ENCODE results near the gene DLX3.

The DLX3 gene

DNA sequence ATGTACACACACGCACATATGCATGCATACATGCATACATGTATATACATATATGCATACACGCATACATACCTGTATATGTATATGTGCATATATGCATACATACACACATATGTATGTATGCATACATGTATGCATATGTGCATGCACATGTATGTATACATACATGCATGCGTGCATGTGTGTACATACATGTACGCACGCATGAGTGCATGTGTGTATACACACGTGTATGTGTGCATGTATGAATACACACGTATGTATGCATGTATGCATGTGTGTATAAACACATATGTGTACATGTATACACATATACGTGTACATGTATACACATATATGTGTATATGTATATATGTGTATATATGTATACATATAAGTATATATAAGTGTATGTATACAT is 28.5 kb upstream of the DLX3 start:
- DNase-seq, result no peak

DNA sequence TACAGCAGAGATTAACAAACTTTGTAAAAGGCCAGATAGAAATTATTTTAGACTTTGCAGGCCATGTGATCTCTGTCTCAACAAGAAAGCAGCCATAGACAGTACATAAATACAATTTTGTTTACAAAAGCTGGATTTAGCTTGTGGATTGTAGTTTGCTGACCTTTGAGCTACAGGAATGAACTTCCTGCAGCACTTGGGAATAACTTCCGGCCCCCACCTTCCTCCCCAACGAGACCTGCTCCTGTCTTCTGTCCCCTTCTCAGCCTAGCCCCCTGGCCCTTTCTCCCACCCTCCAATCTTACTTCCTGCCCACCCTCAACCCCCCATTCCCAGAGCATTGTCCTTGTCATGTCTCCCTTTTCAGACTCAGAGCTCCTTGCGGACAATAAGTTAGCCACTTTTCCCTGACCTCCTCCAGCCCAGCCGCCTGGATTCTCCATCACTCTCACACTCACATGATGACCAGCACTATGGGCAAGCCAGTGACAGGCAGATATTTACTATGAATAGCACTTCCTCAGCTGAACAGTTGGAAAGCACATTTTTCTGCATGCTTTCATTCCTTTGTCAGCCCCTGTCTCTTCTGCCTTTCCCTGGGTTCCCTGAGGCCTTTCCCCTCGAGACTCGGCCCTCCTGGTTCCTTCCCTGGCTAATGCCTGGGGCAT is 27.6 kb upstream of the DLX3 start:
- no peak for DNase-seq

DNA sequence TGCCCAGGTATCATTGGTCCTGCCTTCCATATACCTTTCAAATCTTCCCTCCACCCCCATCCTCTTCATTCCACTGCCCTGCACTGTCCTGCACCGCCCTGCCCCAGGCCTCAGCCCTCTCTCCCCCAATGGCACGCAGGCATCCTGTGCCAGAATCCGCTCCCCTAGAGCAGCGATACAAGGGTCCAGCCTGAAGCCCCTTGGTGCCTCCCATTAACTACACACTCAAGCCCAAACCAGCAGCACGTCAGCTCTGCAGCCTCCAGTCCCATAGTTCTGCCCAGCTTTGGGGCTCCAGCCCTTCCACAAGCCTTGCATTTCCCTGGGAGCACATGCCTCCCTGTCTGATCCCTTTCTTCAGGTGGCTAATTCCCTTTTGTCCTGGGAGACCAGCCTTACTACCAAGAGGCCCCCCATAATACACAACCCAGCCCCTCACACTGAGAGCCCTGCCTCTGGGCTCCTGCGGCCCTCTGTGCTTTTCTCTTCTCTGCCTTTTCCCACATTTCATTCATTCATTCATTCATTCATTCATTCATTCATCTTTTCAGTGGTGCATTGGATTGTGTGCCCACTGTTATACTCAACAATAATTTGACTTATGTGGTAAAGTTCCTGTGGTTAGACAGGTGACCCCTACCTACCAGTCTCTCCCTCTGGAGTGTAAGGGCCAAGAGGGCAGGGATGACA is 26.8 kb upstream of the DLX3 start:
- DNase-seq, result no peak

DNA sequence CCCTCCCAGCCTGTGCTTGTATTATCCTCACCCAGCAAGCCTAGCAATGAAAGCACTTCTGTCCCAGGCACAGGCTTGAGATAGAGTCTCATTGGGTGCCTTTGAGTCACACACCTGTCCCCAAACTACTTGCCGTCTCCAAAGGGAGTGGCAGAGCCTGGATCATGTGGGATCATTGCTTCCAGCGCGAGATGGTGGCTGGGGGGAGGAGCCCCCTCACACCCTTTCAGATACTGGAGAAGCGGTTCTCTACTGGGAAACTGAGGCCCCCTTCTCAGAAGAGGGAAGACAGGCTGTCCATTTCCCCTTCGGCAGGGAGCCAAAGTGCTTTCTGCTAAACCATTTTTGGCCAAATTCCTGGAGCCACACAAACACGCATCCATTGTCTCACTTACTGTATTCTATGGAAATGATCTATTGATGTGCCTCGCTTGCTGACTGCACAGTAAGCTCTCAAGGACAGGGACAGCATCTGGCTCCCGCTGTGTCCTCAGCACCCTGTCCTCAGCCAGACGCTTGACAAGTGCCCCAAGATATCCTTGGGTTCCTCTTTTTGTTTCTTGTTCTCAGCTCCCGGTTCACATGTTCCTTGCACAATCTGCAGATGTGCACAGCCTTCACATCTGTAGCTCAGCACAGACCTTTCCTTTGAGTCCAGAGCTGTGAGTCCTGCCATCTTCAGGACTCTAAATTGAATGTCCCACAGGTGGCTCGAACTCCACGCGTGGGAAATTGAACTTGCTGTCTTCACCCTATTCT is 26.0 kb upstream of the DLX3 start:
- no peak for DNase-seq

DNA sequence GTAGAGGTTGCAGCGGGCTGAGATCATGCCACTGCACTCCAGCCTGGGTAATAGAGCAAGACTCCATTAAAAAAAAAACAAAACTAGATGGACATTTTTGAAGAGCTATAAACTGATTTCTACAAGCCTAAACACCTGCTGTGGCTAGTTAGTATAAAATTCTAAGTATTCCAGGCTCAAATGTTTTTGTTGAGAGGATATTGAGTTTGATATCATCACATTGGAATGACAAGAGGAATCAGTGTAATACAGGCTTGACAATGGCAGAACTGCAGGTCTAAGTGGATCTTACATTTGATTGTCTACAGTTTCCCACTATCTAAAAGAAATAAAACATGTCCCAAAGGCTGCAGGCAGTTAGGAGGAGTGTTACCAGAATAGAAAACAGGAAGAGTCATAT is 23.9 kb upstream of the DLX3 start:
- DNase-seq, result no peak

DNA sequence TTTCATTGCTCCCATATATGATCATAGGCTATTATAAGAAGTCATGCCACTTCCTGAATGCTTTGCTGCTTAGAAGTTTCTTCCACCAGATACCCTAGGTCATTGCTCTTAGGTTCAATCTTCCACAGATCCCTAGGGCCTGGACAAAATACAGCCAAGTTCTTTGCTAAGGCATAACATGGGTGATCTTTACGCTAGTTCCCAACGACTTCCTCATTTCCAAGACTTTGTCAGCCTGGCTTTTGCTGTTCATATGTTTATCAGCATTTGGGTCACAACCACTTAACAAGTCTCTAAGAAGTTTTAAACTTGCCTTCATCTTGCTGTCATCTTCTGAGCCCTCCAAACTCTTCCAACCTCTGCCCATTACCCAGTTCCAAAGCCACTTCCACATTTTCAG is 20.1 kb upstream of the DLX3 start:
- no peak for DNase-seq

DNA sequence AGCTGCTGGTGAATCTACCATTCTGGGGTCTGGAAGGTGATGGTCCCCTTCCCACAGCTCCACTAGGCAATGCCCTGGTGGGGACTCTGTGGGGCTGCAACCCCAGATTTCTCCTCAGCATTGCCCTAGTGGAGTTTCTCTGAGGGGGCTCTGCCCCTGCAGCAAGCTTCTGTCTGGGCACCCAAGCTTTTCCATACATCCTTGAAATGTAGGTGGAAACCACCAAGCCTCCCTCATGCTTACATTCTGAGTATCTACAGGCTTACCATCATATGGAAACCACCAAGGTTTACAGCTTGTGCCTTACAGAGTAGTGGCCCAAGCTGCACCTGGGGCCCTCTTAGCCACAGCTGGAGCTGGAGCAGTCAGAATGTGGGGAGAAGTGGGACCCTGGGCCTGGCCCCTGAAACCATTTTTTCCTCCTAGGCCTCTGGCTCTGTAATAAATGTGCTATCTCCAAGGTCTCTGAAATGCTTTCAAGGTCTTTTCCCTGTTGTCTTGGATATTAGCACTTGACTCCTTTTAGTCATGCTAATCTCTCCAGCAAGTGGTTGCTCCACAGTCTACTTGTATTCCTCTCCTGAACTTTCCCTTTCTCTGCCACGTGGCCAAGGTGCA is 19.6 kb upstream of the DLX3 start:
- no peak for DNase-seq

DNA sequence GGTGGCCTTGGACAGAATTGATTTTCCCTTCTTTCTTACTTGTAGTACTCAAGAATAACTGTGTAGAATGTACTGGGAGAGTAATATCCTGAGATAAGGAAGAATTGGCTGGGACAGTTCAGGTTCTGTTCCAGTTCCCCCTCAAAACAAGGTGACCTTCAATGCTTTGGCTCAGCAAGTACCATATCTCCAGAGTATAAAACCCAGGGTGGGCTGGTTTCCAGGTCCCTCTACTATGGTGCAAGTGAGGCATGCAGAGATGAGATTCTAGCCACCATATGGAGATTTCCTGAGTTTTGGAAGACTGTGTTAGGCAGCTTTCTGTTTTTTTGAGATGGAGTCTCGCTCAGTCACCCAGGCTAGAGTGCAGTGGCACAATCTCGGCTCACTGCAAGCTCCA is 18.1 kb upstream of the DLX3 start:
- DNase-seq, result no peak

DNA sequence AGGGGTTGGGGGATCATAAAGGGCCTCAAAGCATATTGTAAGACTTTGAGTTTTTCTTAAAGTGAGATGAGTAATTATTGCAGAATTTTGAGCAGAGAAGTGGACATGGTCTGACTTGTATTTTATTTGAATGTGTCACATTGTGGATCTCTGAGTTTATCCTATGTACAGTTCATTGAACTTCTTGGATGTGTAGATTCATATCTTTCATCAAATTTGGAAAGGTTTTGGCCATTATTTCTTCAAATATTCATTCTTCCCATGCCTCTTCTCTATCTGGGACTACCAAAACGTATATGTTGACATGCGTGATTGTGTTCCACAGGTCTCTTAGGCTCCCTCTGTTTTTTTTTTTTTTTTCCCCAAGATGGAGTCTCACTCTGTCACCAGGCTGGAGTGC is 14.3 kb upstream of the DLX3 start:
- no peak for DNase-seq

DNA sequence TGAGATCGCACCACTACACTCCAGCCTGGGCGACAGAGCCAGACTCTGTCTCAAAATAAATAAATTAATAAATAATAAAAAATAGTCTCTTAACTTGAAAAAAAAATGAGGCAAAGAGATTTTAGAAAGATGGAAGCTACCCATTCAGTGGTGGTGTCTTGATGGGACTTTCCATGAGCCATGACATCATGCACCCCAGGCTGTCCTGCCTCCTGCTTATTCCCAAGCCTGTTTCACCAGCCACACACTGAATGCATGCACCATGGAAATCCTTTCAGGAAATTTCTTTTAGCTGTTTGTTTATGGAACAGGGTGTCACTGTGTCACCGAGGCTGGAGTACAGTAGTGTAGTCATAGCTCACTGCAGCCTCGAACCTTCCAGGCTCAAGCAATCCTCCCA is 8.9 kb upstream of the DLX3 start:
- no peak for DNase-seq

DNA sequence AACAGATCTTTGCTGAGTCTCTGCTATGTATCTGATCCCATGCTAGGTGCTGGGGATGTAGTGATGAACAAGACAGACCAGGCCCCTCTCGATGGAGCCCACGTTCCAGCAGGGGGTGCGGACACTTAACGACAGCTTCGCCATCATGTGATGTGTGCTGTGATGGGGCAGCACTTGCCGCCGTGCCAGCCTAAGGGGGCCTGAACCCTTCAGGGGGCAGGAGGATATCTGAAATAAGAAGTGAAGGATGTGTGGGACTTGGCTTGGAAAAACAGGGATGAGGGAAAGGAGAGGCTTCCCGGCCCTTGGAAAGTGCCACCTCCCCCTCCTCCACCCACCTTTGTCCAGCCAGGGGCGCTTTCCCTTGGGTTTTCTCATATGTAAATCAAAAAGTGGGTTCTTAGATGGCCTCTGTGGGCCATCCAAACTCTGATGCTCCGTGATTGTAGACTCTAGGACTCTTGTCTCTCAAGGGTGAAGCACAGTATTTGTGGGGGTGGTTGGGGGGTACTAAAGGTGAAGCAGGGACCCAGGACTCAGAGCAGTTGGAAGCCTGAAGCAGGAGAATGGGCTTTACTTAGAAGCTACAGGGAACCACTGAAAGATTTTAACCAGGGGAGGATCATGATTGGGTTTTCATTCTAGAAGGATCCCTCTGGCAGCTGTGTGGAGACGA is 4.0 kb upstream of the DLX3 start:
- DNase-seq, result no peak

DNA sequence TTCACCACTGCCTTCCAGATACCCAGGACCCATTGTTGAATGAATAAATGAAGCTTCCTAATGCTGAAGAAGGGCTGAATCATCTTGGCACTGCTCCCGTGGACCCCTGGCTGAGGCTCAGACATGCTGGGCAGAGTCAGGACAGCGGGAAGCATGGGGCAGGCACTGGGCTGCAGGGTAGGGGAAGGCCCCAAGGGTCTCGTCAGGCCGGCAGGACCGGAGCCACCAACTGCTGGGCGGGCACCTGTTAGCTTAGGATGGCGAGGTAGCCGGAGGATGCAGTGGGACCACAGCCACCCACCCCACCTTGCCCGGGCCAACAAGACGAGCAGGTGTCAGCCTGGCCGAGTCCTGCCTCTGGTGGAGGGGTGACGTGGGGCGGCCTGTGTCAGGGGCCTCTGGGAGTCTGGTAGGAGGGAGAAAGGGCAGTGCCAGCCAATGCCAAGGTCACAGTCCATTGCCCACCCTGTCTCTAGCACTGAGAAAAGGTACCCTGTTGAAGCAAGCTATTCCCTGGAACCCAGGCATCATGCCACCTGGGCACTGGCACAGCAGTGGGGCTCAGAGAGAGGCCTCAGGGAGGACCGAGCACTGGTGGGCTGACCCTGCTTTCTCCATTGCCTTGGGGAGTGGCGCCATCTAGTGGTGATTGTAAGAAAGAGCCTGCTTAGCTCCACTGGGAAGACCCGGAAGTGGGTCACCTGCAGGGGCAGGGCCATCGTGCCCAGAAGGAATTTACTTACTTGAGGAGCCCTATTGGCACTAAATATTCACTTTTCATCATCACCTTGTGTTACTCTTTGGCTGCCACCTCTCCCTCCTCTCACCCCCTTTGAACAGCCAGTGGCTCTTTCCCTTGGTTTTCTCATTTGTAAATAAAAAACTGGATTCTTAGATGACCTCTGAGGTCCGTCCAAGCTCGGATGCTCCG is 3.0 kb upstream of the DLX3 start:
- DNase-seq, result peak; percentile 77

DNA sequence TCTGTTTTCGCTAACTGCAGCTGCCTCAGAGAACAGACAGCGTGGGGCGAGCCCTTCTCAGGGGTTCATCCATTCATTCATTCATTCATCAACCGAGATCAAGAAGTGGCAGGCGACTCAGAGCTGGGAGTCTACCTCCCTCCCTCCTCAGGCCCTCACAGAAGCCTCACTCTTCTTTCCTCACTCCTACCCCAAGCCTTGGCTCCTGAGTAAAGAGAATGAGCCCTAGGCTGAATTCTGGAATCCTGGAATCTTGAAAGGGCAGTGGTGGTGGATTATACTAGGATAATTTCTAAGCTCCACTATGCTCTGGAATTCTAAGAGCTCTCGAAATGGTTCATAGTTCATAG is 2.3 kb upstream of the DLX3 start:
- no peak for DNase-seq

DNA sequence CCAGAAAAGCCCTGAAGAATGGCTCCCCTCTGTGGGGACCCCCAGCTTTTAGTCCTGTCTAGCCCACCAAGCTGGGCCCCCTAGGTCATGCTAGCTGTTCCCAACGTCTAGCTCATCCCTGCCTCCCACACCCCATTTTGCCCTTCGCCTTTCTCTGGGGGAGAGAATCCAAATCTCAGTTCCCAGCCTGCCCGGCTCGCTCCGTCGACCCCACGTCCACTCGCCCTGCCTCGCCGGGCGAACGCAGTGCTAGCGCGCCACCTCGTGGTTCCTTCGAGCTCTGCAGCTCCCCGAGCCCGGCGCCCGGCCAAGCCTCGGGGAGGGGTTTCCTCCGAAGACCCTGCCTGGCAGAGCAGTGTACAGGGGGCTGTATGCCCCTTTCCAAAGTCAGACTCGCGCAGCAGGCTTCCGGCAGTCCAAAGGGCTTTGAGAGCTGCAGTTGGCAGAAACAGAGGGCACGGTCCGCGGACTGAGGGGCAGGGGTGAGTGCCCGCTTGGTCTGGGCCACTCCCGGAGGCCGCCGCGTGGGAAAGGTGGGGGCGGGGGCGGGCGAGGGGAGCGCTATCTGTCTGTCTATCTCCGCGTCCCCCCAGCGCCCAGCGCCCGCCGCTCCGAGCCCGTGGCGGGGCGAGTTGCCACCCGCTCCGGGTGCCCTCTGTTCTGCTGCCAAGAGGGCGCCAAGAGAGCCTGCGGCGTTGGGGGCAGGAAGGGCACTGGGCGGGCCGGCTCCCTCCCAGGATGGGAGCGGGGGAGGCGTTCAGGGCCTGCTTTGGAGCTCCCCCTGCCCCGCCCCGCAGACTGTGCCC is 1.7 kb upstream of the DLX3 start:
- DNase-seq, result peak; percentile 44

DNA sequence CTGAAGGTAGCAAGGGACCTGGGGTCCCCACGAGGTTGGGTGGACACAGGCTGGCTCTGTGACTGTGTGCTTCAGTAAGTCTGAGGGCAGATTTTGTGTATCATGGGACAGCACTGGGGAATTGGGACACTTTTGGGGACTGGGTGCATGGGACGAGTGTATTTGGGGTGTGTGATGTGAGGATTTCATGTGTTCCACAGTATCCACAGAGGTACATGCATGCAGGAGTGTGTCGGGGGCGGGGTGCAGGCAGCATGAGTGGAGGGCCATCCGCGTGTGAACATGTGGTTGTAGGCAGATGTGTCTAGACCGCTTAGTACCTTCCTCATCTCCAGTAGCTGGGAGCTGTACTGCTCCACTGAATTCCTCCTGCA is 1.1 kb upstream of the DLX3 start:
- DNase-seq, result no peak

DNA sequence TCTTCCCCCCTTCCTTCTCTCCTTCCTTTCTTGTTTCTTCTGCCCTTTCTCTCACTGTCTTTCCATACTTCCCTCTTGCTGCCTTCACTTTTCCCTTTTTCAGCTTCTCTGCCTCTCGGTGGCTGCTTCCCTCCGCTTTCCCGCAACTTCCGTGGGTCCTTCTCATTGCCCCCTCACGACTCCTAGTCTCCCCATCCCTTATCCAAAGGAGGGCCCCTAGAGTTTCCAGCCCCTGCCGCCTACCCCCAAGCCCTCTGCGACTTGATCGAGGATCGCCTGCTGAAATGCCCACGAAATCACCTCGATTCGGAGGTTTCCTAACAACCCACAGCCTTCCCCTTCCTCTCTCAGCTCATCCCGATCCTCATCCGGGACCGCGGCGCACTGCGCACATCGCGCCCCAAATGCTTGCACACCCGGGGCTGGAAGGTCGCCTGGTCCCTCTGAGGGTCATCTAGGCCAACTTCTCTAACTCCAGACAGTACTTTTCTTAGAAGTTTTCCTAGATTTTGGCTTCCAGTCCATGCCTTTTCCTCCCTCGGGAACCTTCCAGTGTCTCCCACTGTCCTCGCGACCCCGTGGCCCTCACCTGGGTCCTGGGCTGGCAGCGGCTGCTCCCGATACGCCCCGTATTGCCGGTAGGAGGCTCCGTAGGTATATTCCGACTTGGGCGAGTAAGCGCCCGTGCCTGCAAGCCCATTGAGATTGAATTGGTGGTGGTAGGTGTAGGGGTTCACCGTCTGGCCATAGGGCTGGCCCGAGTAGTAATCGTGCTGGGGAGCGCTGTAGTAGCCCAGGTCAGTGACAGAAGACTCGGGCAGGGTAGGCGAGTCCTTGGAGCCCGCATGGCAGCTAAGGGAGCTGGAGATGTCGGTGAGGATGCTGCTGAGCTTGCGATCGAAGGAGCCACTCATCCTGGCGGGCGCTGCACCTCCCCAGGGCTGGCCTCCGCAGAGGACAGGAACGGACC is 654 bp downstream of the DLX3 start:
- no peak for DNase-seq

DNA sequence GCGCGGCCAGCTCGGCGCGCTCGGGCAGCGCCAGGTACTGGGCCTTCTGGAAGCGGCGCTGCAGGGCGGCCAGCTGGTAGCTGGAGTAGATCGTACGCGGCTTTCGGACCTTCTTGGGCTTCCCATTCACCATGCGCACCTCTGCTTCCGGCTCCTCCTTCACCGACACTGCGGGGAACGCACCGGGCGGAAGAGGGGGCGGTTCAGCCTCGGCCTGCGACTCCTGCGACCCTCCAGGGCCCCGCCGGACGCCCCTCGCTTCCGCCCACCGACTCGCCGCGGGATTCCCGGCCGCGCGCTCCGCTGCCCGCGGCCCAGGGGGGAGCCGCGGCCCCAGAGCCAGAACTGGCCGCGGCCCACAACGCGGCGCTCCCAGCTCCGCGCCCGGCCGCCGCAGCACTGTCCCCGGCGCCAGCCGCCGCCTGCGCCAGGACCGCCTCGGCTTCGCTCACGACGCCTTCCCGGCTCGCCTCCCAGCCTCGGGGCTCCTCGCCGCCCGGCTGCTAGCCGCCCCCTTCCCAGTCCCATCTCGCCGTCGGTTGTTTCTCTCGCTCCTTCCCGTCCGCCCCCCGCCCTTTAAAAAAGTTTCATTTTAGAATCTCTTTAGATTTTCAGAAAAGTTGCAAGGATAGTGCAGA is 1.5 kb downstream of the DLX3 start:
- no peak for DNase-seq

DNA sequence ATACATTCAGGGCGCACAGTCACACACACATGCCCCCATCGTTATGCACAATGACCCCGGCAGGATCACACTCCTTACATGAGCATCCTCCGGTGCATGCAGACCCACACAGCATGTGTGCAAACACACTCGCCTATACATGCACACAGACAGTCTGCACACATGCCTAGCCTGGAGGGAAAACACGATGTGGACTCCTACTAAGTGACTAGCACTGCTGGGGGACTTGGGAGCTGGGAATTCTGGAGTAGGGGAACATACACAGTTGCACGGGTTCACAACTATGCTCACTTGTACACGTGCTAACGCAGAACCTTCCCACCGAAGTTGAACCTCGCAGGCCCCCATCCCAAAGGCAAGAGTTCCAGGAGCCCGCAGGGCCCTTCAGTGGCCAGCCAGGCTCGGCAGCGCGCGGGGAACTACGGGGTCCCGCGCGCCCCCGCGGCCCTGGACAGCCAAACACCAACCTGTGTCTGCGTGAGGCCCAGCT is 2.0 kb downstream of the DLX3 start:
- DNase-seq, result no peak

DNA sequence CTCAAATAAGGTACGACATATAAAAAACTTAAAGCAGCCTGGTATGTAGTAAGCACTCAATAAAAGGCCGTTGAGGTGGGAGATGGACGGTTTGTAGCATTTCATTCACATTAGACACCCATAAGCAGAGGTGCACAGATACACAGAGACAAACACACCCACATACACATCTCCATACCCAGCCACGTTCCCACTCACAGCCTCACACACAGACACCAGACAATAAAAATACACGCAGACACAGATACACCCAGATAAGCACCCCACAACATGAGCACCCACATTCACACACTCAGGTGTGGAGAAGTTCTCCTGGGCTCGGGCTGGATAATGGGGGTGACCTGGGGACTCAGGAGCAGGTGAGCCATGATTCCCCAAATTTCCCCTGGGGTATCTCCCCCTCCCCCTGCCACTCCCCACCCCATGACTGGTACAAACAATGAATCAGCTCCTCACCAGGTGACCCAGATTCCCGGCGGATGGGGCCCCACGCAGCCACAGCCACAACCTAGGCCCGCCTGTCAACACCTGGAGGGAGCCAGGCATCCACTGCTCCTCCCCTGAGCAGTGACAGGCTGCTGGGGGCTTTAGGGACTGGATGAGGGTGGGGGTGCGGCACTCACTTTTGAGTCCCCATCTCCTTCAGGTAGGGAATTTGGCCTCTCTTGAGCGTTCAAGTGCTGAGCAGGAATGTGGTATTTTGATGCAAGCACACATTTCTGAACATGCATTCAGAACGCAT is 2.7 kb downstream of the DLX3 start:
- no peak for DNase-seq

Data from T1000 (cell line).